ENCODE measurements around the gene ACOT7. TPM values are rescaled to one million over a fixed set of nuclear protein-coding genes. Genes with fewer than 3 reads are reported as not detected.

The ACOT7 gene
- total and polyA plus RNA-seq, 2 of the 13 experiments (the other 11 are each of a cell fraction or from before 2014, with no cell fraction given), result 33.0 to 55.8 TPM

DNA sequence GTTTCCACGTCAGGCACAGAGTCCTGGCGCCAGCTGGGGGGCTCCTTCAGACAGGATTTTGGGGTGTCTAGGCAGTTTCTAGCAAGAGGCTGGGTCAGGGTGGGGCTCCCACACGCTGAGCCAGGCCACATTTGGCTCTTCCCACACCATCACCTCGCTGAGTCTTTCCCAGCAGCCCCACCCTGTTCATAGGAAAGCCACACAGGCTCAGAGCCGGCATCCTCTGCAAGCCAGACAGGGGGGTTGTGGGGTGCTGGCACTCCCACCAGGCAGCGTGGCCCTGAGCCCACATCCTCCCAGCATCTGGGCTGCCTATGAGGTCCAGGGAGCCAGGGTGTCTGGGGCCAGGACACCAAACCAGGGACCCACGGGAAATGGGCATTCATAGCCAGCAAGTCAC is 129.9 kb downstream of the ACOT7 start (continued):
- TF ChIP-seq, protein P1, sequence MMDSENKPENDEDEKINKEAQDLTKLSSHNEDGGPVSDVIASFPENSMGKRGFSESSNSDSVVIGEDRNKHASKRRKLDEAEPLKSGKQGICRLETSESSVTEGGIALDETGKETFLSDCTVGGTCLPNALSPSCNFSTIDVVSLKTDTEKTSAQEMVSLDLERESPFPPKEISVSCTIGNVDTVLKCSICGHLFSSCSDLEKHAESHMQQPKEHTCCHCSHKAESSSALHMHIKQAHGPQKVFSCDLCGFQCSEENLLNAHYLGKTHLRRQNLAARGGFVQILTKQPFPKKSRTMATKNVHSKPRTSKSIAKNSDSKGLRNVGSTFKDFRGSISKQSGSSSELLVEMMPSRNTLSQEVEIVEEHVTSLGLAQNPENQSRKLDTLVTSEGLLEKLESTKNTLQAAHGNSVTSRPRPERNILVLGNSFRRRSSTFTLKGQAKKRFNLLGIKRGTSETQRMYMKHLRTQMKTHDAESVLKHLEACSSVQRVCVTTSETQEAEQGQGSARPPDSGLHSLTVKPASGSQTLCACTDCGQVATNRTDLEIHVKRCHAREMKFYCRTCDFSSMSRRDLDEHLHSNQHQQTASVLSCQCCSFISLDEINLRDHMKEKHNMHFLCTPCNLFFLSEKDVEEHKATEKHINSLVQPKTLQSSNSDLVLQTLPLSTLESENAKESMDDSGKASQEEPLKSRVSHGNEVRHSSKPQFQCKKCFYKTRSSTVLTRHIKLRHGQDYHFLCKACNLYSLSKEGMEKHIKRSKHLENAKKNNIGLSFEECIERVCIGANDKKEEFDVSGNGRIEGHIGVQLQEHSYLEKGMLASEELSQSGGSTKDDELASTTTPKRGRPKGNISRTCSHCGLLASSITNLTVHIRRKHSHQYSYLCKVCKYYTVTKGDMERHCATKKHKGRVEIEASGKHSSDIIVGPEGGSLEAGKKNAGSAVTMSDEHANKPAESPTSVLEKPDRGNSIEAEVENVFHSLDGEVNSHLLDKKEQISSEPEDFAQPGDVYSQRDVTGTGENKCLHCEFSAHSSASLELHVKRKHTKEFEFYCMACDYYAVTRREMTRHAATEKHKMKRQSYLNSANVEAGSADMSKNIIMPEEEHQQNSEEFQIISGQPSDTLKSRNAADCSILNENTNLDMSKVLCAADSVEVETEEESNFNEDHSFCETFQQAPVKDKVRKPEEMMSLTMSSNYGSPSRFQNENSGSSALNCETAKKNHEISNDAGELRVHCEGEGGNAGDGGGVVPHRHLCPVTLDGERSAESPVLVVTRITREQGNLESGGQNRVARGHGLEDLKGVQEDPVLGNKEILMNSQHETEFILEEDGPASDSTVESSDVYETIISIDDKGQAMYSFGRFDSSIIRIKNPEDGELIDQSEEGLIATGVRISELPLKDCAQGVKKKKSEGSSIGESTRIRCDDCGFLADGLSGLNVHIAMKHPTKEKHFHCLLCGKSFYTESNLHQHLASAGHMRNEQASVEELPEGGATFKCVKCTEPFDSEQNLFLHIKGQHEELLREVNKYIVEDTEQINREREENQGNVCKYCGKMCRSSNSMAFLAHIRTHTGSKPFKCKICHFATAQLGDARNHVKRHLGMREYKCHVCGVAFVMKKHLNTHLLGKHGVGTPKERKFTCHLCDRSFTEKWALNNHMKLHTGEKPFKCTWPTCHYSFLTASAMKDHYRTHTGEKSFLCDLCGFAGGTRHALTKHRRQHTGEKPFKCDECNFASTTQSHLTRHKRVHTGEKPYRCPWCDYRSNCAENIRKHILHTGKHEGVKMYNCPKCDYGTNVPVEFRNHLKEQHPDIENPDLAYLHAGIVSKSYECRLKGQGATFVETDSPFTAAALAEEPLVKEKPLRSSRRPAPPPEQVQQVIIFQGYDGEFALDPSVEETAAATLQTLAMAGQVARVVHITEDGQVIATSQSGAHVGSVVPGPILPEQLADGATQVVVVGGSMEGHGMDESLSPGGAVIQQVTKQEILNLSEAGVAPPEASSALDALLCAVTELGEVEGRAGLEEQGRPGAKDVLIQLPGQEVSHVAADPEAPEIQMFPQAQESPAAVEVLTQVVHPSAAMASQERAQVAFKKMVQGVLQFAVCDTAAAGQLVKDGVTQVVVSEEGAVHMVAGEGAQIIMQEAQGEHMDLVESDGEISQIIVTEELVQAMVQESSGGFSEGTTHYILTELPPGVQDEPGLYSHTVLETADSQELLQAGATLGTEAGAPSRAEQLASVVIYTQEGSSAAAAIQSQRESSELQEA (CRISPR knock-in tag; IDR thresholded peaks at IDR 0.05; ENCODE audit: not compliant biosample characterization), result no peak
- no peak for TF ChIP-seq ISL2 (CRISPR knock-in tag; IDR thresholded peaks at IDR 0.05)
- TF ChIP-seq KLF16 (CRISPR knock-in tag; IDR thresholded peaks at IDR 0.05), result no peak
- no peak for TF ChIP-seq SP140L (CRISPR knock-in tag; IDR thresholded peaks at IDR 0.05; ENCODE audit: borderline replicate concordance)
- TF ChIP-seq HOXA5 (CRISPR knock-in tag; IDR thresholded peaks at IDR 0.05), result no peak

Measured in HepG2 (cell line).